GM12878 (cell line): Measurements from ENCODE around the gene CLEC4G. TPM values are rescaled to one million over a fixed set of nuclear protein-coding genes. Genes with fewer than 3 reads are reported as not detected.
A peak's percentile ranks its signal among the peaks of the same experiment; 100 is the strongest.

ENCODE experiments used
- ATAC-seq: fragments of 200-7000 bp; cut with Tn5 transposase; 3 replicates; pipeline ENCODE4 v1.9.1; 2020; ENCODE audit warnings: mild to moderate bottlenecking, moderate library complexity
- BruUV-seq: library from RNA; stranded (reverse); fragments of 400-500 nt; replicated peaks from 2 replicates; lab custom pipeline; 2021; lab: Mats Ljungman, UMichigan
- CTCF ChIA-PET: fragments of 300-600 bp; sonication (Branson Sonifier 250); formaldehyde crosslinking; extraction: SDS; loops from one replicate; lab custom pipeline; 2021; ENCODE audit warnings: inconsistent platforms; lab: Yijun Ruan, JAX
- POLR2A ChIA-PET: fragments of 350-600 bp; formaldehyde crosslinking; extraction: SDS; loops from one replicate; lab custom pipeline; 2021; ENCODE audit warnings: inconsistent platforms; lab: Charles Lee
- RAD21 ChIA-PET: fragments of 300-600 bp; sonication (Branson Sonifier 250); formaldehyde crosslinking; loops from one replicate; lab custom pipeline; 2023; ENCODE audit warnings: antibody characterized with exemption; ENCODE audit not compliant: unreplicated experiment; lab: Charles Lee
- SMC1A ChIA-PET: fragments of 300-600 bp; sonication (Branson Sonifier 250); formaldehyde crosslinking; loops from one replicate; lab custom pipeline; 2023; ENCODE audit not compliant: unreplicated experiment, uncharacterized antibody; lab: Charles Lee
- DNase-seq: peaks from one replicate; pipeline ENCODE4 v3.0.0-alpha.2; 2011; ENCODE audit warnings: low read depth, low spot score
- FAIRE-seq: peaks from 3 replicates; lab custom pipeline; 2011; peaks lifted over from hg19 to GRCh38; lab: Jason Lieb, UNC
- H2AFZ ChIP-seq: 2 replicates; pipeline ENCODE4 v1.6.0; 2011; ENCODE audit warnings: low read depth, low read length, control low read depth; ENCODE audit not compliant: control insufficient read depth
- H3K27ac ChIP-seq: 2 replicates; pipeline ENCODE4 v1.5.1; 2011; ENCODE audit warnings: control low read depth; ENCODE audit not compliant: control insufficient read depth, insufficient read depth
- H3K27me3 ChIP-seq, 2 experiments: replicated peaks in 1 of 2; 2 replicates each; pipeline versions ENCODE4 v1.6.0 to v1.6.1; 2011; ENCODE audit warnings: low read length in 1 of 2; ENCODE audit not compliant: control insufficient read depth in 2 of 2, insufficient read depth in 2 of 2
- H3K36me3 ChIP-seq, 2 experiments: 2 replicates each; pipeline ENCODE4 v1.5.1; 2011; ENCODE audit warnings: low read length in 1 of 2; ENCODE audit not compliant: control insufficient read depth in 2 of 2, insufficient read depth in 2 of 2
- H3K4me1 ChIP-seq: 2 replicates; pipeline ENCODE4 v1.6.1; 2011; ENCODE audit warnings: mild to moderate bottlenecking, low read length, moderate library complexity, mixed read lengths; ENCODE audit not compliant: control insufficient read depth, insufficient read depth
- H3K4me2 ChIP-seq: 2 replicates; pipeline ENCODE4 v1.6.0; 2011; ENCODE audit warnings: control low read depth; ENCODE audit not compliant: control insufficient read depth, insufficient read depth
- H3K4me3 ChIP-seq: fragments of 200-600 bp; sonication (generic); 2 replicates; pipeline ENCODE4 v1.5.1; 2016
- H3K79me2 ChIP-seq: 2 replicates; pipeline ENCODE4 v1.6.0; 2011; ENCODE audit warnings: low read length; ENCODE audit not compliant: control insufficient read depth, insufficient read depth
- H3K9ac ChIP-seq: 2 replicates; pipeline ENCODE4 v1.8.0; 2011; ENCODE audit warnings: low read length, control low read depth, mixed read lengths; ENCODE audit not compliant: control insufficient read depth, insufficient read depth
- H3K9me3 ChIP-seq: replicated peaks from 3 replicates; pipeline ENCODE4 v1.5.1; 2011; ENCODE audit warnings: mild to moderate bottlenecking, low read length; ENCODE audit not compliant: control insufficient read depth, insufficient read depth
- H4K20me1 ChIP-seq: 2 replicates; pipeline ENCODE4 v1.6.0; 2011; ENCODE audit not compliant: control insufficient read depth, insufficient read depth
- BHLHE40 ChIP-seq, 2 experiments: fragments of 450-650 bp in 1 of 2; IDR thresholded peaks; 2 replicates each; pipeline ENCODE4 v1.6.1; 2011 to 2017; ENCODE audit warnings: low read depth in 2 of 2, borderline replicate concordance in 1 of 2, improper control_type of control experiment in 1 of 2, low read length in 1 of 2, mild to moderate bottlenecking in 1 of 2
- CBX3 ChIP-seq: fragments of 200-600 bp; sonication (generic); IDR thresholded peaks from 2 replicates; pipeline ENCODE4 v1.6.1; 2016; ENCODE audit warnings: low read depth, borderline replicate concordance
- CBX5 ChIP-seq: sonication (generic); IDR thresholded peaks from 2 replicates; pipeline ENCODE4 v1.6.1; 2016; ENCODE audit warnings: low read depth, moderate library complexity, mild to moderate bottlenecking, inconsistent platforms
- IKZF2 ChIP-seq, 2 experiments: fragments of 450-650 bp; IDR thresholded peaks; 2 replicates each; pipeline ENCODE4 v1.6.1; 2017; ENCODE audit warnings: mild to moderate bottlenecking in 2 of 2, moderate library complexity in 2 of 2
- MXI1 ChIP-seq: fragments of 150-350 bp; IDR thresholded peaks from 2 replicates; pipeline ENCODE4 v1.6.1; 2011; ENCODE audit warnings: low read depth, mild to moderate bottlenecking, inconsistent platforms, low read length, improper control_type of control experiment
- MYC ChIP-seq: IDR thresholded peaks from 2 replicates; pipeline ENCODE4 v1.6.1; 2011; ENCODE audit warnings: mild to moderate bottlenecking, low read length, moderate library complexity, inconsistent platforms; ENCODE audit not compliant: insufficient read depth, insufficient replicate concordance, insufficient read length, severe bottlenecking
- NBN ChIP-seq: fragments of 450-650 bp; IDR thresholded peaks from 2 replicates; pipeline ENCODE4 v1.6.1; 2016
- NR2F1 ChIP-seq: fragments of 450-650 bp; conservative IDR thresholded peaks from 2 replicates; pipeline ENCODE4 v1.6.1; 2017; ENCODE audit warnings: mild to moderate bottlenecking
- RAD21 ChIP-seq: IDR thresholded peaks from 2 replicates; pipeline ENCODE4 v1.6.1; 2011; ENCODE audit warnings: mild to moderate bottlenecking, low read depth, low read length, moderate library complexity; ENCODE audit not compliant: insufficient read depth
- RAD51 ChIP-seq: fragments of 450-650 bp; IDR thresholded peaks from 2 replicates; pipeline ENCODE4 v1.6.1; 2016; ENCODE audit warnings: moderate library complexity, mild to moderate bottlenecking, inconsistent platforms
- SMC3 ChIP-seq: IDR thresholded peaks from 2 replicates; pipeline ENCODE4 v1.6.1; 2011; ENCODE audit warnings: low read length, improper control_type of control experiment, borderline replicate concordance
- TCF3 ChIP-seq: IDR thresholded peaks from 2 replicates; pipeline ENCODE4 v1.6.1; 2012; ENCODE audit warnings: low read depth, mild to moderate bottlenecking, low read length, borderline replicate concordance; ENCODE audit not compliant: insufficient read depth
- TCF7 ChIP-seq: IDR thresholded peaks from 2 replicates; pipeline ENCODE4 v1.6.1; 2014; ENCODE audit warnings: antibody characterized with exemption, borderline replicate concordance
- USF2 ChIP-seq: IDR thresholded peaks from 2 replicates; pipeline ENCODE4 v1.6.1; 2011; ENCODE audit warnings: low read depth, low read length, improper control_type of control experiment, borderline replicate concordance
- ZBED1 ChIP-seq: IDR thresholded peaks from 2 replicates; pipeline ENCODE4 v1.6.1; 2016; ENCODE audit warnings: borderline replicate concordance
- ZBTB11 ChIP-seq: fragments of 450-650 bp; formaldehyde crosslinking; IDR thresholded peaks from 2 replicates; pipeline ENCODE4 v1.5.0; 2022; ENCODE audit warnings: mild to moderate bottlenecking, missing genetic modification characterization
- WGBS: methylation state at CpG from one replicate; pipeline ENCODE4 v1.1.6; 2016; ENCODE audit warnings: low lambda C conversion rate; ENCODE audit not compliant: insufficient replicate concordance, insufficient coverage; ENCODE audit errors: missing lambda C conversion rate; 5-methylcytosine and 5-hydroxymethylcytosine counted together
- in situ Hi-C: fragments of 300-500 bp; cut with MboI; formaldehyde crosslinking; loops from 9 replicates; pipeline ENCODE4 v1.14.3; 2018; ENCODE audit warnings: mixed read lengths
- intact Hi-C: fragments of 100-400 bp; cut with micrococcal nuclease; formaldehyde crosslinking; loops from one replicate; pipeline ENCODE4 v1.14.2; 2022; ENCODE audit not compliant: unreplicated experiment
- polyA plus RNA-seq, 11 experiments: library from polyadenylated mRNA; depleted of rRNA in 4 of 11; unstranded in 6 of 11; stranded (reverse) in 5 of 11; fragments of >200 nt; fragmentation: Nextera tagmentation in 4 of 11; fragmentation: Illumina TruSeq in 1 of 11; extraction: Ambion mirVana in 4 of 11; extraction: Trizol in 1 of 11; gene quantifications; 1 replicate in 1 of 11; 2 replicates in 10 of 11; pipeline versions ENCODE4 v1.2.1 to v1.2.3, GENCODE V29; 2011 to 2016; ENCODE audit warnings: inconsistent platforms in 2 of 11, missing spikeins in 2 of 11, low read depth in 1 of 11
- total RNA-seq, 4 experiments: library from RNA; depleted of rRNA in 3 of 4; stranded (reverse); fragments of >200 nt in 3 of 4; fragmentation: Illumina TruSeq in 1 of 4; extraction: Trizol in 1 of 4; gene quantifications; 2 replicates each; pipeline versions ENCODE4 v1.2.1 to v1.2.3, GENCODE V29; 2013 to 2021
- TF ChIP-seq, protein P1 (sequence below): IDR thresholded peaks from 2 replicates; pipeline ENCODE4 v1.6.1; 2011; ENCODE audit warnings: mild to moderate bottlenecking, low read depth, low read length, moderate library complexity; ENCODE audit not compliant: insufficient replicate concordance

Gene CLEC4G
- total and polyA plus RNA-seq, 10 of the 15 experiments (the other 5 are each of a cell fraction or from before 2014, with no cell fraction given): 0.04 TPM; not detected in 9

GRCh38 chr19:7678971-7679751 lies 52.7 kb downstream of the CLEC4G start:
- ChIA-PET CTCF (interaction anchor here (0.7 to 3.6 kb wide), 4 partner anchors 111 to 131 kb away, joined by 3 to 20 read pairs (median 5); no protein-coding TSS in a partner anchor), RAD21 (interaction anchor here (0.8 to 0.9 kb wide), 3 partner anchors 18 to 127 kb away, joined by 3 to 4 read pairs (median 4); no protein-coding TSS in a partner anchor), SMC1A (interaction anchor here (2.9 kb wide), 1 partner anchor 110 kb away, joined by 12 read pairs; no protein-coding TSS in a partner anchor), POLR2A (interaction anchor here (0.7 kb wide), 1 partner anchor 20 kb away, joined by 3 read pairs; no protein-coding TSS in a partner anchor)
- 31% methylated on average over 29 of the region's 30 CpGs for WGBS
- H4K20me1 ChIP-seq: no peaks in the 10 kb centered on the region
- no peak overlapping the region for H3K27ac ChIP-seq
- in situ Hi-C loops (no loop called here), intact Hi-C loops (loop anchor here (1.0 to 10.0 kb wide), 3 partner anchors 111 to 294 kb away; no protein-coding TSS in a partner anchor)
- H3K4me2 ChIP-seq: peak overlapping the region; percentile 64
- H3K9me3 ChIP-seq: no peaks in the 10 kb centered on the region; the same call in 2 of the 3 replicates
- peaks cover 23% of the 10 kb centered on the region for H3K79me2 ChIP-seq
- DNase-seq (no peak), FAIRE-seq (peak; percentile 75), ATAC-seq (peak; percentile 73)
- H3K36me3 ChIP-seq: peaks cover 0 to 3% of the 10 kb centered on the region in 2 experiments; a peak in 2 of 4 replicates
- peaks cover 44% of the 10 kb centered on the region for H3K4me1 ChIP-seq
- no TSS peak for BruUV-seq
- H3K27me3 ChIP-seq: no peaks in the 10 kb centered on the region; a peak in 1 of 4 replicates
- no peak overlapping the region for H3K9ac ChIP-seq
- peak overlapping the region; percentile 56 for H2AFZ ChIP-seq
- H3K4me3 ChIP-seq: no peak overlapping the region
- TF ChIP-seq RAD51: peak; percentile 91
- TF ChIP-seq NBN: 0 out of 2 replicates have a peak, but pooled peaks have one; percentile 37
- TF ChIP-seq ZBTB11 (CRISPR knock-in tag): no peak
- TF ChIP-seq CBX5: no peak
- TF ChIP-seq MYC: no peak
- TF ChIP-seq NR2F1: no peak
- TF ChIP-seq, protein P1, sequence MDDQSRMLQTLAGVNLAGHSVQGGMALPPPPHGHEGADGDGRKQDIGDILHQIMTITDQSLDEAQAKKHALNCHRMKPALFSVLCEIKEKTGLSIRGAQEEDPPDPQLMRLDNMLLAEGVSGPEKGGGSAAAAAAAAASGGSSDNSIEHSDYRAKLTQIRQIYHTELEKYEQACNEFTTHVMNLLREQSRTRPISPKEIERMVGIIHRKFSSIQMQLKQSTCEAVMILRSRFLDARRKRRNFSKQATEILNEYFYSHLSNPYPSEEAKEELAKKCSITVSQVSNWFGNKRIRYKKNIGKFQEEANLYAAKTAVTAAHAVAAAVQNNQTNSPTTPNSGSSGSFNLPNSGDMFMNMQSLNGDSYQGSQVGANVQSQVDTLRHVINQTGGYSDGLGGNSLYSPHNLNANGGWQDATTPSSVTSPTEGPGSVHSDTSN: peak; percentile 67
- no peak for TF ChIP-seq CBX3
- TF ChIP-seq TCF7: no peak
- peak; percentile 57; the same call in 1 of the 2 replicates for TF ChIP-seq TCF3
- TF ChIP-seq IKZF2 (IDR thresholded peaks at IDR 0.05): 0 out of 4 replicates have a peak, but pooled peaks of 1 of the 2 experiments have one; percentile 19
- peak; percentile 74 to 90; a peak in 3 of 4 replicates for TF ChIP-seq BHLHE40 (IDR thresholded peaks at IDR 0.05; ENCODE audit: borderline replicate concordance in 1 of 2, low read depth in 2 of 2, low read length in 1 of 2)
- no peak for TF ChIP-seq ZBED1
- TF ChIP-seq SMC3: peak; percentile 92
- TF ChIP-seq USF2: peak; percentile 68
- peak; percentile 81 for TF ChIP-seq RAD21
- peak; percentile 26; the same call in 1 of the 2 replicates for TF ChIP-seq MXI1
